Stimulated activated CD4-positive, alpha-beta T cell treated with anti-CD3 and anti-CD28 coated beads, Interleukin-1b, Interleukin-23, amount 100 ng/mL, for 1 hour (primary cell): ENCODE measurements around the gene FASTKD2.

Experiments used
- DNase-seq, 2 donors: peaks; one replicate each; pipeline ENCODE4 v3.0.0-alpha.2; 2020; ENCODE audit warnings: low read depth in 2 of 2

FASTKD2 gene

GRCh38 chr2:206836722-206837121, 71.3 kb downstream of the FASTKD2 start:
- DNase-seq = no peak

- no peak for DNase-seq
Observed at GRCh38 chr2:206837775-206838174, 72.4 kb downstream of the FASTKD2 start.

GRCh38 chr2:206838690-206839089, 73.3 kb downstream of the FASTKD2 start:
- no peak for DNase-seq

GRCh38 chr2:206840999-206841398, 75.6 kb downstream of the FASTKD2 start:
- no peak for DNase-seq
